Measurements from ENCODE around the gene ATG101. TPM values are rescaled to one million over a fixed set of nuclear protein-coding genes. Genes with fewer than 3 reads are reported as not detected.

Gene ATG101
- total RNA-seq, 1 experiment from 2014 or later, result 64.9 TPM

DNA sequence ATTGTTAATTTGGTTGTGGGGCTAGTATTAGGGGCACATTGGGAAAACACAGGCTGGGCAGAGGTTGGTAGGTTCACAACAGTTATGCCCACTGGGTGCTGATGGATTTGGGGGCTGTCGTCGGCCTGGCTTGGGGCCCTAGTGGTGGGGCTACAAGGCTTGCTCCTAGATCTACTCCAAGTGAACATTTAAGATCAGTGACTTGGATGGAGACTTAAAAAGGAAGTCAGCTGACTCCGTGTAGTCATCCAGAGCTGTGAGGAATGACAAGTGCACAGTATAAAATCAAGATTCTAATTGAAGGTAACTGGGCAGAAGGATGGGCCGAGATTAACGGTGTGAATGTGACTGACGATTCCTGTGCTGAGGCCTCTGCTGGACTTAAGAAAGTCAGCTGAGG lies 31.3 kb upstream of the ATG101 start:
- no TSS peak for BruUV-seq (replicated peaks)
- Histone ChIP-seq H3K4me1 (ENCODE audit: control insufficient read depth, insufficient read depth, low read length) (0 out of 2 replicates have a peak, but pooled peaks cover 5% of the 10 kb centered on the region), H3K27ac (ENCODE audit: low read length) (no peak overlapping the region), H3K9me3 (ENCODE audit: control insufficient read depth, insufficient read depth, low read depth, low read length) (no peaks in the 10 kb centered on the region), H3K4me3 (ENCODE audit: low read depth in 2 of 2, low read length in 2 of 2) (no peak overlapping the region), H3K27me3 (ENCODE audit: control insufficient read depth, insufficient read depth, low read length) (0 out of 2 replicates have a peak, but pooled peaks cover 2% of the 10 kb centered on the region), H3K36me3 (ENCODE audit: control insufficient read depth, insufficient read depth, low read length) (no peaks in the 10 kb centered on the region)
- POLR2A ChIA-PET, result no interaction called here
- TF ChIP-seq POLR2AphosphoS5 (IDR thresholded peaks at IDR 0.05; ENCODE audit: low read depth, low read length), result no peak
- no peak for TF ChIP-seq SIN3A (IDR thresholded peaks at IDR 0.05; ENCODE audit: borderline replicate concordance, insufficient read depth, low read depth, low read length)
- no peak for TF ChIP-seq TCF7L2 (IDR thresholded peaks at IDR 0.05; ENCODE audit: low read depth, low read length)
- TF ChIP-seq, protein P1, sequence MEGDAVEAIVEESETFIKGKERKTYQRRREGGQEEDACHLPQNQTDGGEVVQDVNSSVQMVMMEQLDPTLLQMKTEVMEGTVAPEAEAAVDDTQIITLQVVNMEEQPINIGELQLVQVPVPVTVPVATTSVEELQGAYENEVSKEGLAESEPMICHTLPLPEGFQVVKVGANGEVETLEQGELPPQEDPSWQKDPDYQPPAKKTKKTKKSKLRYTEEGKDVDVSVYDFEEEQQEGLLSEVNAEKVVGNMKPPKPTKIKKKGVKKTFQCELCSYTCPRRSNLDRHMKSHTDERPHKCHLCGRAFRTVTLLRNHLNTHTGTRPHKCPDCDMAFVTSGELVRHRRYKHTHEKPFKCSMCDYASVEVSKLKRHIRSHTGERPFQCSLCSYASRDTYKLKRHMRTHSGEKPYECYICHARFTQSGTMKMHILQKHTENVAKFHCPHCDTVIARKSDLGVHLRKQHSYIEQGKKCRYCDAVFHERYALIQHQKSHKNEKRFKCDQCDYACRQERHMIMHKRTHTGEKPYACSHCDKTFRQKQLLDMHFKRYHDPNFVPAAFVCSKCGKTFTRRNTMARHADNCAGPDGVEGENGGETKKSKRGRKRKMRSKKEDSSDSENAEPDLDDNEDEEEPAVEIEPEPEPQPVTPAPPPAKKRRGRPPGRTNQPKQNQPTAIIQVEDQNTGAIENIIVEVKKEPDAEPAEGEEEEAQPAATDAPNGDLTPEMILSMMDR (IDR thresholded peaks at IDR 0.05), result no peak
- TF ChIP-seq, protein P2, sequence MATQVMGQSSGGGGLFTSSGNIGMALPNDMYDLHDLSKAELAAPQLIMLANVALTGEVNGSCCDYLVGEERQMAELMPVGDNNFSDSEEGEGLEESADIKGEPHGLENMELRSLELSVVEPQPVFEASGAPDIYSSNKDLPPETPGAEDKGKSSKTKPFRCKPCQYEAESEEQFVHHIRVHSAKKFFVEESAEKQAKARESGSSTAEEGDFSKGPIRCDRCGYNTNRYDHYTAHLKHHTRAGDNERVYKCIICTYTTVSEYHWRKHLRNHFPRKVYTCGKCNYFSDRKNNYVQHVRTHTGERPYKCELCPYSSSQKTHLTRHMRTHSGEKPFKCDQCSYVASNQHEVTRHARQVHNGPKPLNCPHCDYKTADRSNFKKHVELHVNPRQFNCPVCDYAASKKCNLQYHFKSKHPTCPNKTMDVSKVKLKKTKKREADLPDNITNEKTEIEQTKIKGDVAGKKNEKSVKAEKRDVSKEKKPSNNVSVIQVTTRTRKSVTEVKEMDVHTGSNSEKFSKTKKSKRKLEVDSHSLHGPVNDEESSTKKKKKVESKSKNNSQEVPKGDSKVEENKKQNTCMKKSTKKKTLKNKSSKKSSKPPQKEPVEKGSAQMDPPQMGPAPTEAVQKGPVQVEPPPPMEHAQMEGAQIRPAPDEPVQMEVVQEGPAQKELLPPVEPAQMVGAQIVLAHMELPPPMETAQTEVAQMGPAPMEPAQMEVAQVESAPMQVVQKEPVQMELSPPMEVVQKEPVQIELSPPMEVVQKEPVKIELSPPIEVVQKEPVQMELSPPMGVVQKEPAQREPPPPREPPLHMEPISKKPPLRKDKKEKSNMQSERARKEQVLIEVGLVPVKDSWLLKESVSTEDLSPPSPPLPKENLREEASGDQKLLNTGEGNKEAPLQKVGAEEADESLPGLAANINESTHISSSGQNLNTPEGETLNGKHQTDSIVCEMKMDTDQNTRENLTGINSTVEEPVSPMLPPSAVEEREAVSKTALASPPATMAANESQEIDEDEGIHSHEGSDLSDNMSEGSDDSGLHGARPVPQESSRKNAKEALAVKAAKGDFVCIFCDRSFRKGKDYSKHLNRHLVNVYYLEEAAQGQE (IDR thresholded peaks at IDR 0.05; ENCODE audit: insufficient read depth in 1 of 2, low read depth in 2 of 2, low read length in 1 of 2), result no peak
- ATAC-seq, result no peak
- intact Hi-C loops (cut with micrococcal nuclease; ENCODE audit: unreplicated experiment) (no loop called here), in situ Hi-C loops (cut with HindIII; ENCODE audit: low pct_unique_long_range_greater_than_20kb, low sequenced_read_pairs) (no loop called here)
- DNase-seq (ENCODE audit: low read depth, low spot score), result no peak
- CTCF ChIA-PET, result interaction anchor here (0.6 kb wide), 1 partner anchor 857 kb away, joined by 3 read pairs; no protein-coding TSS in a partner anchor

DNA sequence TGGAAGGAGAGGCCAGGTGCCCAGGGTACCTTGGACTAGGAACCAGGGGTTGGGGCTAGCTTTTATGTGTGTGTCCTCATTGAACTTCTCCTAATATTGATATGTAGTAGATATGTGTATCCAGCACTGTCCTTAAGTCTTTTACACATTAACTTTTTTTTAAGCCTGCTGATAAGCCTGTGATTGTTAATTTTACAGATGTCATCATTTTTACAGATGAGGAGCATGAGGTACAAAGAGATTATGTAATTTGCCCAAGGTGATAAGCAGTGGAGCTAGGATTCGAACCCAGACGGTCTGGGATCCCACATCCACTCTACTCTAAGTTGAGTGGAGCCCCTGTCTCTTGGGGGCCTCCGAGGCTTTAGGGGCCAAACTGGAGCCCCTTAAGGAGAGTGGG lies 28.7 kb upstream of the ATG101 start:
- DNase-seq (ENCODE audit: low read depth, low spot score) (no peak), ATAC-seq (no peak)
- H3K36me3 ChIP-seq (ENCODE audit: control insufficient read depth, insufficient read depth, low read length), result no peaks in the 10 kb centered on the region
- no TSS peak for BruUV-seq (replicated peaks)
- TF ChIP-seq SIN3A (IDR thresholded peaks at IDR 0.05; ENCODE audit: borderline replicate concordance, insufficient read depth, low read depth, low read length) (no peak), POLR2AphosphoS5 (IDR thresholded peaks at IDR 0.05; ENCODE audit: low read depth, low read length) (no peak), TCF7L2 (IDR thresholded peaks at IDR 0.05; ENCODE audit: low read depth, low read length) (no peak)
- TF ChIP-seq, protein P1 (IDR thresholded peaks at IDR 0.05), result no peak
- TF ChIP-seq, protein P2 (IDR thresholded peaks at IDR 0.05; ENCODE audit: insufficient read depth in 1 of 2, low read depth in 2 of 2, low read length in 1 of 2), result no peak
- H3K4me3 ChIP-seq (ENCODE audit: low read depth in 2 of 2, low read length in 2 of 2), result no peak overlapping the region
- intact Hi-C loops (cut with micrococcal nuclease; ENCODE audit: unreplicated experiment) (no loop called here), in situ Hi-C loops (cut with HindIII; ENCODE audit: low pct_unique_long_range_greater_than_20kb, low sequenced_read_pairs) (no loop called here)
- no peak overlapping the region for H3K27ac ChIP-seq (ENCODE audit: low read length)
- no peaks in the 10 kb centered on the region for H3K9me3 ChIP-seq (ENCODE audit: control insufficient read depth, insufficient read depth, low read depth, low read length)
- CTCF ChIA-PET, result interaction anchor here (0.6 to 0.9 kb wide), 2 partner anchors 10 to 15 kb away, joined by 3 to 6 read pairs; no protein-coding TSS in a partner anchor
- no peaks in the 10 kb centered on the region for H3K27me3 ChIP-seq (ENCODE audit: control insufficient read depth, insufficient read depth, low read length)
- POLR2A ChIA-PET, result no interaction called here
- H3K4me1 ChIP-seq (ENCODE audit: control insufficient read depth, insufficient read depth, low read length), result 0 out of 2 replicates have a peak, but pooled peaks cover 5% of the 10 kb centered on the region
